Measurements from ENCODE around the gene RAPGEF4. TPM values are rescaled to one million over a fixed set of nuclear protein-coding genes. Genes with fewer than 3 reads are reported as not detected.

The RAPGEF4 gene
- total RNA-seq, 1 experiment from 2014 or later: 2.2 TPM

DNA sequence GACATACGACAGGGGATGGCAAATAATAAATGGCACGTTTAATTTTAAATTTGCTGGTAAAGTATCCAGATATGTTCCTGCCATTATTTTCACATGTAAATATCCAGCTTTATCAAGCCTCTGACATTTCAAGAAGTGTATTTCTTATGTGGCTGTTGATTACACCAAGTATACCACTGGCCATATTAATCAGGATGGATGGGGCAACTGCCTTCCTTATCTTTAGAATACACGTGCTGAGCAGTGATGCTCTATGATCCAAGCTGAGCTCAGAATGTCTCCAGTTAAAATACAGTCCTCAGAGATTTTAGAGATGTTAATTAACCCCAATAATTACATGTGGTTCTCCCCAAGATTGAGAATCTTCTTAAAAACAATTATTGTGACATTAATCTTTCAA, 38.3 kb upstream of the RAPGEF4 start (continued):
- TF ChIP-seq ZNF532 (CRISPR knock-in tag; IDR thresholded peaks at IDR 0.05; ENCODE audit: borderline replicate concordance) (no peak), ATF1 (CRISPR knock-in tag; IDR thresholded peaks at IDR 0.05) (no peak), TEAD4 (CRISPR knock-in tag; IDR thresholded peaks at IDR 0.05) (no peak), ZNF425 (CRISPR knock-in tag; conservative IDR thresholded peaks at IDR 0.05) (no peak), ZNF121 (CRISPR knock-in tag; IDR thresholded peaks at IDR 0.05) (no peak), CBFB (CRISPR knock-in tag; IDR thresholded peaks at IDR 0.05; ENCODE audit: low read depth) (no peak)

DNA sequence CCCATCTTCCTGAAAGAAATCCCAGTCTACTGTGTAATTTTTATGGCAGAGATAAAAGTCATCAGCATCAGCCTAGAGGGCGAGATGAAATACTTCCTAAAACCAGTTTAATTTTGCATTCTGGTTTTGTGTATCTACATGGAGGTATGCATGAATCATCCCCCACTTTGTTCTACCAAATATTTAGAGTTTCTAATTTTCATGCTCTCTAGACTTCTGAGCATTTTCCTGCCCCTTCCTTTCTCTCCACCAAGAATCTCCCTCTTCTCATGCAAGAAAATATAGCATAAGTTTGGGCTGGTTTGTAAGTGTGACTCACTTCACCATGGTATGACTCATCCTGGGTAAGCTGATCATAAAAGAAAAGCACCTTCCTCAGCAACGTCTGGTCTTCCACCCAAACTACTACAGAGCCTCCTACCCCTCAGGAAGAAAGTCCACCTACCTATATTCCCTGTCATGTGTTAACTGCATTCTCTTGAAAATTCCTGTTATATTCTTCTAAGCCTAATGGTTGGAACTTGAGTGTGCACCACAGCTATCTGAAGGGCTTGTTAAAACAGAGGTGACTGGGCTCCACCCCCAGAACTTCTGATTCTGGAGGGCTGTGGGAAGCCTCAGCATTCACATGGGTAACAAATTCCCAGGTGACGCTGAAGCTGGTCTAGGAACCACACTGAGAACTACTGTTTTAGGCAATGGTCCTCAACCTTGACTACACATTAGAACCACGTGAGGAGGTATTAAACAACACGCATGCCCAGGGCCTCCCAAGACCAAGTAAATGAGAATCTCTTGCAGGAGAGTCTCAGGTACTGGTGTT, 37.4 kb upstream of the RAPGEF4 start:
- Mint-ChIP-seq H3K9me3 (peaks cover 35% of the 10 kb centered on the region), H3K27ac (no peak overlapping the region), H3K4me1 (no peaks in the 10 kb centered on the region), H3K4me3 (no peak overlapping the region), H3K27me3 (ENCODE audit: low read depth) (peaks cover 3% of the 10 kb centered on the region; the same call in 1 of the 2 replicates), H3K36me3 (peaks cover 18% of the 10 kb centered on the region)
- no peak for ATAC-seq
- TF ChIP-seq SMAD4 (CRISPR knock-in tag; IDR thresholded peaks at IDR 0.05) (no peak), CTCF (IDR thresholded peaks at IDR 0.05) (no peak), ZNF416 (CRISPR knock-in tag; IDR thresholded peaks at IDR 0.05) (no peak), NR3C1 (CRISPR knock-in tag; conservative IDR thresholded peaks at IDR 0.05; ENCODE audit: low read depth) (no peak), HMGA2 (CRISPR knock-in tag; IDR thresholded peaks at IDR 0.05) (no peak), AFF4 (CRISPR knock-in tag; IDR thresholded peaks at IDR 0.05; ENCODE audit: borderline replicate concordance) (no peak), RORB (CRISPR knock-in tag; IDR thresholded peaks at IDR 0.05) (no peak), TEAD4 (CRISPR knock-in tag; IDR thresholded peaks at IDR 0.05) (no peak), NFYB (CRISPR knock-in tag; conservative IDR thresholded peaks at IDR 0.05; ENCODE audit: low read depth) (no peak), ZNF396 (CRISPR knock-in tag; IDR thresholded peaks at IDR 0.05; ENCODE audit: borderline replicate concordance) (no peak), SMAD3 (CRISPR knock-in tag; IDR thresholded peaks at IDR 0.05; ENCODE audit: borderline replicate concordance) (no peak), CREB1 (CRISPR knock-in tag; IDR thresholded peaks at IDR 0.05) (no peak), ZNF232 (CRISPR knock-in tag; IDR thresholded peaks at IDR 0.05) (no peak), SOX15 (CRISPR knock-in tag; IDR thresholded peaks at IDR 0.05) (no peak), USF2 (CRISPR knock-in tag; IDR thresholded peaks at IDR 0.05) (no peak)
- no peak for DNase-seq (ENCODE audit: low spot score)
- POLR2A ChIA-PET: no interaction called here
- CTCF ChIA-PET: interaction anchor here (2.4 kb wide), 1 partner anchor 12 kb away, joined by 9 read pairs; no protein-coding TSS in a partner anchor
